ENCODE results near the gene ANTXRL.
"Not testable (repeated sequence)": the region's sequence is repeated elsewhere in the genome, so short reads cannot be mapped to it uniquely, and the experiment has no call there.

- not testable (repeated sequence) for TF ChIP-seq CTCF (IDR thresholded peaks at IDR 0.05); POLR2AphosphoS5 (IDR thresholded peaks at IDR 0.05; ENCODE audit: low read depth, low read length); TCF7L2 (IDR thresholded peaks at IDR 0.05; ENCODE audit: low read depth, low read length)
Measured at GRCh38 chr10:46270963-46271530, 15.8 kb upstream of the ANTXRL start.
